Aorta (tissue), 5 donors: ENCODE results near the gene CDC42BPG. TPM values are rescaled to one million over a fixed set of nuclear protein-coding genes. Genes with fewer than 3 reads are reported as not detected.

Experiments
- ATAC-seq: fragments of 200-7000 bp; cut with Tn5 transposase; one replicate; pipeline ENCODE4 v1.9.1; 2022; ENCODE audit warnings: moderate library complexity; ENCODE audit not compliant: low FRiP score
- DNase-seq, 2 donors: peaks; one replicate each; pipeline ENCODE4 v3.0.0-alpha.2; 2020
- H3K27ac ChIP-seq, 2 donors: one replicate each; pipeline ENCODE4 v1.5.1; 2013; ENCODE audit warnings: low read length in 2 of 2, mild to moderate bottlenecking in 2 of 2, moderate library complexity in 2 of 2, control low read depth in 1 of 2, inconsistent platforms in 1 of 2, low read depth in 1 of 2
- H3K27me3 ChIP-seq, 2 donors: one replicate each; pipeline ENCODE4 v1.6.1; 2013; ENCODE audit warnings: control low read depth in 1 of 2, low read length in 1 of 2, mild to moderate bottlenecking in 1 of 2, moderate library complexity in 1 of 2; ENCODE audit not compliant: insufficient read depth in 2 of 2, control insufficient read depth in 1 of 2
- H3K36me3 ChIP-seq, 2 donors: one replicate each; pipeline ENCODE4 v1.6.1; 2013; ENCODE audit warnings: control low read depth in 1 of 2, low read length in 1 of 2, mild to moderate bottlenecking in 1 of 2; ENCODE audit not compliant: insufficient read depth in 2 of 2, control insufficient read depth in 1 of 2
- H3K4me1 ChIP-seq, 2 donors: one replicate each; pipeline ENCODE4 v1.6.1; 2013; ENCODE audit warnings: low read length in 2 of 2, control low read depth in 1 of 2, mild to moderate bottlenecking in 1 of 2, moderate library complexity in 1 of 2; ENCODE audit not compliant: insufficient read depth in 2 of 2, control insufficient read depth in 1 of 2
- H3K4me3 ChIP-seq, 2 donors: one replicate each; pipeline ENCODE4 v1.5.1; 2013; ENCODE audit warnings: low read length in 2 of 2, control low read depth in 1 of 2, mild to moderate bottlenecking in 1 of 2
- H3K9me3 ChIP-seq: one replicate; pipeline ENCODE4 v1.6.1; 2013; ENCODE audit warnings: mild to moderate bottlenecking, low read length; ENCODE audit not compliant: control insufficient read depth
- WGBS, 2 donors: extraction: QIAGEN DNeasy Blood & Tissue Kit; methylation state at CpG; one replicate each; pipeline ENCODE4 v1.1.7; 2013; 5-methylcytosine and 5-hydroxymethylcytosine counted together
- intact Hi-C, 2 donors: fragments of 100-400 bp; cut with DNase I; formaldehyde crosslinking; loops; one replicate each; pipeline versions ENCODE4 v1.14.2 to v1.15.0; 2022
- polyA plus RNA-seq, 2 donors: library from polyadenylated mRNA; stranded (reverse); fragments of 200-250 nt; gene quantifications; one replicate each; pipeline ENCODE4 v1.2.3, GENCODE V29; 2013
- total RNA-seq, 2 donors: library from RNA; stranded (reverse); fragmentation: NEBNext Ultra II Directional; extraction: Animal tissue kit (Norgen Biotek cat#: 25700); gene quantifications; one replicate each; pipeline ENCODE4 v1.2.1, GENCODE V29; 2021
- donor health status: healthy with polysubstance abuse.
- donor health status: Bipolar disorder and iron deficiency.
- donor health status: DM: no; HTN: no; CAD: no.
- donor health status: DM: no; HTN: no; CAD: no.
- donor health status: DM: yes; HTN: yes; CAD: no.

The CDC42BPG gene
- total and polyA plus RNA-seq, 4 donors = 0.29 to 6.0 (median 0.86) TPM

DNA sequence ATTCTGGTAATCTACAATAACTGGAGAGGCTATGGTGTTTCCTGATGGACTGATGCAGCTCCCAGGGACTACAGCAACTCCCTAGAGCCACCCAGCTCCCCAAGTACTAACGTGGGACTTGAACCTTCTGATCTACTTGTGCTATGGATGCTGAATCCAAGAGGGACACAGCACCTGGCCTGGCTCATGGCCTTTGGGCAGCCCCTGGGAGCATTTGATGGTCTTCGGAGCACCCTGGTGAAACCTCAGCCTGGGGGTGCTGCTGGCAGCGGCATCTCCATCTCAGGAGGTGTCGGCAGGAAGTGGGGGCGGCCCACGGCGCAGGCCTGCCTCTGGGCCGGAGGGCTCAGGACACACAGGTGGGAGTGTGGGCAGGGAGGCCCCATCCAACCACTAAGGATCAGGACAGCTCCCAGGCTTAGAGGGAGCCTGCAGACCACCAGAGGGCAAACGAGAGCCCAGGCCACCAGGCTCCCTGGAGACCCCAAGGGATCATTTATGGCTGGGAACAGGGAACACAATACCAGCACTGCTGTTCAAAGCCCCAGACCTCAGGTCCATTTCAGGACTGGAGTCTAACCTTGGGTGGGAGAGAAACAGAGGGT lies 25.2 kb upstream of the CDC42BPG start:
- peaks cover 0 to 7% of the 10 kb centered on the region in 2 donors for H3K36me3 ChIP-seq
- 59 to 69% methylated on average over 9 of the region's 9 CpGs for WGBS, 2 donors
- H3K4me1 ChIP-seq = peaks cover 0 to 2% of the 10 kb centered on the region in 2 donors
- DNase-seq (no peak), ATAC-seq (no peak)
- no peaks in the 10 kb centered on the region for H3K27me3 ChIP-seq
- H3K9me3 ChIP-seq = no peaks in the 10 kb centered on the region
- H3K27ac ChIP-seq = peak overlapping the region; percentile 47 to 75
- no peak overlapping the region for H3K4me3 ChIP-seq
- intact Hi-C loops = no loop called here

DNA sequence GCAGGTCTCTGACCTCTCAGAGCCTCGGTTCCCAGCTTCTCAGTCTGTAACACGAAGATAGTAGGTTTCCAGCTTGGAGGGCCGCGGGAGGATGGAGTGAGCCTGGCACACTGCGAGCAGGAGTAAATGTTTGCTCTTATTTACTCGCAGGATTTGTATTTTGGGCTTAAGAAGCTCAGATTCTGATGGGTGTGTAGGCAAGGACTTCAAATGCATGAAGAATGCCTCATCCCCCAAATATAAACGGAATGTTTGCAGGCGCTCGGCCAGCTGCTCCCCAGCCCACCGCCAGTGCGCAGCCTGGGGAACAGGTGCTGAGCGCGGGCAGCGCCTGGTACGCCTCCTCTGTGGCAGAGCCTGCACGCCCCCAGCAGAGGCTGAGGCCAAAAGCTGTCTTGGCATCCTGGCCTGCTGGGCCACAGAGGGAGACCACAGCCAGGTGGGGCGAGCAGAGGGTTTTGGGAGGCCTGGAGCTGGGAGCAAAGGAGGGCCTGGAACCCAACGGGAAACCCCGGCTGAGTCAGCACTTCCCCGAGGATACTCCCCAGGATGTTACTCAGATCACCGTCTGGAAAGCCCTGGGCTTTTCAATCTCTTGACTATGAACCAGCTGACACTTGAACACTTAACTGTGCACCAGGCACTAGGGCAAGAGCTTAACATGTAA lies 24.6 kb upstream of the CDC42BPG start:
- peak; percentile 75 to 88 for DNase-seq
- intact Hi-C loops = no loop called here
- ATAC-seq = no peak
- peak overlapping the region; percentile 5 to 75 for H3K27ac ChIP-seq
- peaks cover 0 to 7% of the 10 kb centered on the region in 2 donors for H3K36me3 ChIP-seq
- H3K9me3 ChIP-seq = no peaks in the 10 kb centered on the region
- H3K4me3 ChIP-seq = no peak overlapping the region
- peaks cover 0 to 2% of the 10 kb centered on the region in 2 donors for H3K4me1 ChIP-seq
- no peaks in the 10 kb centered on the region for H3K27me3 ChIP-seq
- 11 to 21% methylated on average over 21 of the region's 21 CpGs for WGBS, 2 donors

DNA sequence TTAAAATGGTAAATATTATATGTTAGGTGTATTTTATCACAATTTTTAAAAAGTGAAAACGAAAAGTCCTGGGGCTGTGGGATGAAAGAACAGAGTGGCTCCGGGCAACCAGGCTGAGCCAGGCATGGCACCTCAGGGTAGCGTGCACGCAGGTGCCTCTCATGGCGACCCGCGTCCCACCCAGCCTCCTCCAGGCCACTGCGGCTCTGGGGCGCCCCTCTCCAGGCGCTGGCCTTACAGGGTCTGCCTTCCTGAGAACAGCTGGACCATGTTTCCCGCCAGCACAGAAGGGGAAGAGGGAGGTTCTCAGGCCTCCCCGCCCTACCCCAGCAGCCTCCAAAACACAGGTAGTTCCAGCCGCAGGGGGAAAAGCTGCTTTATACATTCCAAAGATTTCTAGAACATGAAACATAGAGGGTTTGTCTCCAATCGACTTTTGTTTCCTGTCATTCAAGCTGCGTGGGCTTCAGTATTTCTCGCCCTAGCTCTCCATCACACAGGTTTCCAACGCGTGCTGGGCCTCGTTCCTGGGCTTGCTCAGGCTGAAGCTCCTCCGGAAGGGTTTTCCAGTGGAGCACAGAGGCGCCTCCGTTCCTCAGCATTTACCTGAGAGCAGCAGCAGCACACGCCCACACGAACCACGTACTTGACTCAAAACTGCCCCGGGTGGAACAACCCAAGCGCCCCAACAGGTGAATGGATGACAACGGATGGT lies 23.5 kb upstream of the CDC42BPG start:
- H3K27me3 ChIP-seq = no peaks in the 10 kb centered on the region
- H3K9me3 ChIP-seq = no peaks in the 10 kb centered on the region
- intact Hi-C loops = no loop called here
- H3K4me1 ChIP-seq = peaks cover 0 to 2% of the 10 kb centered on the region in 2 donors
- H3K36me3 ChIP-seq = peaks cover 0 to 2% of the 10 kb centered on the region in 2 donors
- WGBS, 2 donors = 83 to 86% methylated on average over 28 of the region's 28 CpGs
- H3K27ac ChIP-seq = peak overlapping the region in 1 of 2 donors; percentile 31
- ATAC-seq (no peak), DNase-seq (no peak)
- no peak overlapping the region for H3K4me3 ChIP-seq

DNA sequence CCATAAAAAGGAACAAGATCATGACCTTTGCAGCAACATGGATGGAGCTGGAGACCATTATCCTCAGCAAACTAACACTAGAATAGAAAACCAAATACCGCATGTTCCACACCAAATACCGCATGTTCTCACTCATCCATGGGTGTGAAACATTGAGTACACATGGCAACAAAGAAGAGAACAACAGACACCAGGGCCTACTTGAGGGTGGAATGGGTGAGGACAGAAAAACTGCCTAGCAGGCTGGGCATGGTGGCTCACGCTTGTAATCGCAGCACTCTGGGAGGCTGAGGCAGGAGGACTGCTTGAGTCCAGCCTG lies 21.7 kb upstream of the CDC42BPG start:
- intact Hi-C loops = no loop called here
- Histone ChIP-seq H3K9me3 (no peaks in the 10 kb centered on the region), H3K27me3 (no peaks in the 10 kb centered on the region), H3K4me3 (no peak overlapping the region), H3K27ac (peak overlapping the region in 1 of 2 donors; percentile 80), H3K36me3 (no peaks in the 10 kb centered on the region), H3K4me1 (no peaks in the 10 kb centered on the region)
- WGBS, 2 donors = 94 to 98% methylated on average over 4 of the region's 4 CpGs
- ATAC-seq (no peak), DNase-seq (no peak)

DNA sequence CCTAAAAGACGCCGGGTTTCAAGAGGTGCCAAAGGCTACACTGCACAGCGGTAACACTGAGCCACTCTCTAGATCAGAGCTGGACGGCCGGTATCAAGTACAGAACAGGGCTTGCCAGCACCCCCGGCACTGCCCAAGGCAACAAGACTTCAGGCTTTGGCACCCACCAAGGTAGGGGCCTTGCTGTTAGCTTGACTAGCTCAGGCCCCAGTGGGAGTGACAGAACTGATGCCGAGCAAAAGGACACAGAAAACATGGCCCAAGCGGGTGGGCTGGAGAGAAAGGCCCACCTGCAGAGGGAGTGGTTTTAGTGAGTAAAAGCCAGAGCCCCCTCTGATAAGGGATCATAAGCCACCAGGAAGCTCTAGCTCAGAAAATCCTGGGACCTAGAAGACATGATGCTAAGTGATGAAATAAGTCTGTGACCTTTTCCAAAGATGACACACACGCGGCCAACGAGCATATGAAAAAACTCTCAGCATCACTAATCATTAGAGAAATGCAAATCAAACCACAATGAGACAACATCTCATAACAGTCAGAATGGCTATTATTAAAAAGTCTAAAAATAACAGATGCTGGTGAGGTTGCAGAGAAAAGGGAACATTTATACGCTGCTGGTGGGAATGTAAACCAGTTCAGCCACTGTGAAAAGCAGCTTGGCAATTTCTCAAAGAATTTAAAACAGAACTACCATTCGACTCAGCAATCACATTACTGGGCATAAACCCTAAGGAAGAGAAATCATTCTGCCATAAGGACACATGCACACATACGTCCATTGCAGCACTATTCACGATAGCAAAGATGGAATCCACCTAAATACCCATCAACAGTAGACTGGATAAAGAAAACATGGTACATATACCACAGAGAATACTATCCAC lies 21.1 kb upstream of the CDC42BPG start:
- peak overlapping the region in 1 of 2 donors; percentile 5 for H3K4me3 ChIP-seq
- intact Hi-C loops = no loop called here
- peak overlapping the region; percentile 90 to 96 for H3K27ac ChIP-seq
- no peaks in the 10 kb centered on the region for H3K27me3 ChIP-seq
- no peaks in the 10 kb centered on the region for H3K36me3 ChIP-seq
- no peaks in the 10 kb centered on the region for H3K4me1 ChIP-seq
- peak; percentile 56 for ATAC-seq
- no peaks in the 10 kb centered on the region for H3K9me3 ChIP-seq
- 5 to 8% methylated on average over 15 of the region's 15 CpGs for WGBS, 2 donors
- no peak for DNase-seq

DNA sequence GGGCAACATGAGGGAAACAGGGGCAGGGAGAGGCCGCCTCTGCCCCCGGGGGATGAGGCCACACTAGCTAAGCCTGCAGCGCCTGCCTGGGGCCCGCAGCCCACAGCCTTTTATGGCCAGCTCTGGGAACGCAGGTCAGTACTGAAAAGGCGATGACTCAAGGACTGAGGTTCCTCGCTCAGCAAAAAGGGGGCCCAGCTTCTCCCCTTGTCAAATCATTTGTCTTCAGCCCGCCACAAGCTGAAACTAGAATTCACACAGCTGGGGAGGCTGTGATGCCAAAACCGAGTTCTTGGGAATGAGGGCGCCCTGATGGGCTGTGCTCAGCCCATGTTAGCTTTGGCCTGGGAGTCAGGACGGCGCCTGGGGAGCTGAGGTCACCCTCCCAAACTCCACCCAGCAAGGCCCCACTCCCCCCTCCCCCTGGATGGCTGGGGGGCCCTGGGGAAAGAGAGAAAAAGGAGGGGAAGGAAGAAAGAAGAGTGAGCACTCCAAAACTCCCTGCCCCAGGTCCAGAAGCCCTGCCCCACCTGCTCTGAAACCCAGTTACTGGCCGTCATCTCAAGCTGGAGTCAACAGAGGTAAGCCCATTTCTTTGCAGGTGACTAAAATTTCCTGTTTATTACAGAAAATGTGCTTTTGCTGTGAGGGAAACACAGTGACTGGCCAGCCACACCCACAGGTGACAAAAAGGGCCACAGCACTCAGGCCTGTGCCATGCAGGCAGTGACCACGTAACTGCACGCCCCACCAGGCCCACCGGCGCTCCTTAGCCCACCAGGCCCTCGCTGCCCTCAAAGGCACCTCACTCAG lies 20.2 kb upstream of the CDC42BPG start:
- no peaks in the 10 kb centered on the region for H3K27me3 ChIP-seq
- WGBS, 2 donors = 2 to 5% methylated on average over 18 of the region's 18 CpGs
- DNase-seq = peak; percentile 92 to 93
- no peaks in the 10 kb centered on the region for H3K9me3 ChIP-seq
- no peaks in the 10 kb centered on the region for H3K36me3 ChIP-seq
- no peaks in the 10 kb centered on the region for H3K4me1 ChIP-seq
- H3K27ac ChIP-seq = peak overlapping the region; percentile 90 to 96
- intact Hi-C loops = no loop called here
- H3K4me3 ChIP-seq = no peak overlapping the region
- ATAC-seq = peak; percentile 91

DNA sequence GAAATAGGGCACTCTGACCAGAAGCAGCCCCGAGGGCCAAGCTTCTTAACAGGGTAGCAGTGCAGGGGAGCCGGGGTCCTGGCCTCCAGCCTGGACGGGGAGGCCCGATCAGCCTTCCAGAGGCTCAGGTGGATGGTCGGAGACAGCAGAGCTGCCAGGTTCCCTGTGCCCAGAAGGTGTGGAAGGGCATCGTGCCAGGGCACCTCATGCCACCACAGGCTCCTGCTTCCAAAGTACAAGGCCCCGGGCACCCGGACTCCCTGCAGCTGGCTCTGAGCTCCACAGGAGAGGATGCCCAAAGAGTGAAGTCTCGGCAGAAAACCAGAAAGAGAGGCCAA lies 19.7 kb upstream of the CDC42BPG start:
- Histone ChIP-seq H3K4me1 (no peaks in the 10 kb centered on the region), H3K27ac (peak overlapping the region; percentile 90 to 96), H3K9me3 (no peaks in the 10 kb centered on the region), H3K27me3 (no peaks in the 10 kb centered on the region), H3K4me3 (no peak overlapping the region), H3K36me3 (no peaks in the 10 kb centered on the region)
- WGBS, 2 donors = 0 to 4% methylated on average over 9 of the region's 9 CpGs
- no peak for DNase-seq
- intact Hi-C loops = no loop called here
- ATAC-seq = peak; percentile 15
